Measurements from ENCODE around the gene KLK6.

DNA sequence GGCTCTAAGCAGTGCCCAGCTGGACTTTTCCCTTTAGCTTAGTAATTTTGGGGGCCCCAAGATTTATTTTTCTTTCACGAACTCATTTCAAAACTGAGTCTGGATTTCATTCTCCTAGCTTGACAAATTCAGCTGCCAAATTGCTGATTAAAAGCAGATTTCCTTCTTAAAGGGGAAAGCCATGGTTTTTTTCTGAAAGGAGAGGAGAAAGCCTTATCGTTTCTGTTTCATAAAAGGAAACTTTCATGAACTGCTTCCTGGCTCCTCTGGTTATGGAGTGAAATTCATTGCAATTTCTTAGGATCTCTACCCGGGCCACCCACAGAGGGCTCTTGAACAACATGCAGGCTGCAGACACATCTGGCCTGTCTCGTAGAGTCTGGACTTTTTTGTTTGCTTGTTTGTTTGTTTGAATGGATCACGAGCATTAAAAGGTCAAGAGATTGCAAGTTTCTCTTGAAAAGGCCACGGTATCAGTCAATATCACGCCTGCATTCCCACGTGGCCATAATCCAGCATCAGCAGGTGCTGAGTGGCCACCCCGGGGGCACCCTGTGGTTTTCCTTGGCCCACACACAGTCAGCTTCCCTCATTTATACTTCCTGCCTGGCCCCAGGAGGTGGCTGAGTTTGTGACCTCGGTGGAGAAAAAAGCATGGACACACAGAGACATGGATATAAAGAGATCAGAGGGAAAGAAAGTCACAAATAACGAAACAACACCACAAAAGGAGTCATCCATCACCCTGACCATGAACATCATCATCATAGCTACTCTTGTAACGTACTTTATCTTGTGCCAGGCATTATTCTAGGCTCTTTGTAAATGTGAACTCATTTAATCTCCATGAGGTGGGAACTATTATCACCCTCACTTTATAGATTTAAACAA lies 47.7 kb downstream of the KLK6 start:
- TF ChIP-seq, protein P1, sequence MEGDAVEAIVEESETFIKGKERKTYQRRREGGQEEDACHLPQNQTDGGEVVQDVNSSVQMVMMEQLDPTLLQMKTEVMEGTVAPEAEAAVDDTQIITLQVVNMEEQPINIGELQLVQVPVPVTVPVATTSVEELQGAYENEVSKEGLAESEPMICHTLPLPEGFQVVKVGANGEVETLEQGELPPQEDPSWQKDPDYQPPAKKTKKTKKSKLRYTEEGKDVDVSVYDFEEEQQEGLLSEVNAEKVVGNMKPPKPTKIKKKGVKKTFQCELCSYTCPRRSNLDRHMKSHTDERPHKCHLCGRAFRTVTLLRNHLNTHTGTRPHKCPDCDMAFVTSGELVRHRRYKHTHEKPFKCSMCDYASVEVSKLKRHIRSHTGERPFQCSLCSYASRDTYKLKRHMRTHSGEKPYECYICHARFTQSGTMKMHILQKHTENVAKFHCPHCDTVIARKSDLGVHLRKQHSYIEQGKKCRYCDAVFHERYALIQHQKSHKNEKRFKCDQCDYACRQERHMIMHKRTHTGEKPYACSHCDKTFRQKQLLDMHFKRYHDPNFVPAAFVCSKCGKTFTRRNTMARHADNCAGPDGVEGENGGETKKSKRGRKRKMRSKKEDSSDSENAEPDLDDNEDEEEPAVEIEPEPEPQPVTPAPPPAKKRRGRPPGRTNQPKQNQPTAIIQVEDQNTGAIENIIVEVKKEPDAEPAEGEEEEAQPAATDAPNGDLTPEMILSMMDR (IDR thresholded peaks at IDR 0.05) = no peak
- TF ChIP-seq POLR2A (IDR thresholded peaks at IDR 0.05) = no peak
